ENCODE data around the gene AKAP10.
"Not testable (repeated sequence)": the region's sequence is repeated elsewhere in the genome, so short reads cannot be mapped to it uniquely, and the experiment has no call there.

Gene AKAP10

GRCh38 chr17:19978805-19979211 lies 1.2 kb upstream of the AKAP10 start:
- DNase-seq: no peak

- DNase-seq: no peak
Measured at GRCh38 chr17:19978209-19978802, 678 bp upstream of the AKAP10 start.

GRCh38 chr17:19975601-19976000 lies 2.0 kb downstream of the AKAP10 start:
- peak; percentile 5 for DNase-seq

GRCh38 chr17:19973156-19973555 lies 4.5 kb downstream of the AKAP10 start:
- no peak for DNase-seq

GRCh38 chr17:19962954-19963353 lies 14.7 kb downstream of the AKAP10 start:
- DNase-seq: not testable (repeated sequence)

- DNase-seq: no peak
Measured at GRCh38 chr17:19958023-19958422, 19.6 kb downstream of the AKAP10 start.

GRCh38 chr17:19955099-19955498 lies 22.5 kb downstream of the AKAP10 start:
- DNase-seq: no peak

- DNase-seq: not testable (repeated sequence)
Measured at GRCh38 chr17:19951411-19951810, 26.2 kb downstream of the AKAP10 start.

GRCh38 chr17:19950624-19951195 lies 26.9 kb downstream of the AKAP10 start:
- not testable (repeated sequence) for DNase-seq

- no peak for DNase-seq
Measured at GRCh38 chr17:19948116-19948943, 29.3 kb downstream of the AKAP10 start.

GRCh38 chr17:19946921-19947320 lies 30.7 kb downstream of the AKAP10 start:
- no peak for DNase-seq

- no peak for DNase-seq
Measured at GRCh38 chr17:19945009-19945626, 32.5 kb downstream of the AKAP10 start.

GRCh38 chr17:19943599-19943998 lies 34.0 kb downstream of the AKAP10 start:
- DNase-seq: no peak

GRCh38 chr17:19943026-19943425 lies 34.6 kb downstream of the AKAP10 start:
- no peak for DNase-seq

GRCh38 chr17:19940722-19941464 lies 36.7 kb downstream of the AKAP10 start:
- no peak for DNase-seq

GRCh38 chr17:19939993-19940721 lies 37.5 kb downstream of the AKAP10 start:
- no peak for DNase-seq

GRCh38 chr17:19938736-19939135 lies 38.9 kb downstream of the AKAP10 start:
- no peak for DNase-seq

- no peak for DNase-seq
Measured at GRCh38 chr17:19937522-19937921, 40.1 kb downstream of the AKAP10 start.

GRCh38 chr17:19935169-19935568 lies 42.5 kb downstream of the AKAP10 start:
- DNase-seq: no peak

GRCh38 chr17:19933628-19934027 lies 44.0 kb downstream of the AKAP10 start:
- no peak for DNase-seq

GRCh38 chr17:19933221-19933620 lies 44.4 kb downstream of the AKAP10 start:
- no peak for DNase-seq

- no peak for DNase-seq
Measured at GRCh38 chr17:19928299-19928698, 49.3 kb downstream of the AKAP10 start.
